Camera-type eye (tissue), 1 donor: ENCODE results near the gene RIPPLY2. TPM values are rescaled to one million over a fixed set of nuclear protein-coding genes. Genes with fewer than 3 reads are reported as not detected.

Source experiments
- total RNA-seq: library from RNA; depleted of rRNA; stranded (reverse); fragments of >200 nt; gene quantifications from one replicate; pipeline ENCODE4 v1.2.3, GENCODE V29; 2014

RIPPLY2 gene, protein sequence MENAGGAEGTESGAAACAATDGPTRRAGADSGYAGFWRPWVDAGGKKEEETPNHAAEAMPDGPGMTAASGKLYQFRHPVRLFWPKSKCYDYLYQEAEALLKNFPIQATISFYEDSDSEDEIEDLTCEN
- total RNA-seq, result 2.7 TPM

GRCh38 chr6:83853178-83854000, at the start of gene RIPPLY2:
Gene RIPPLY2 (plus strand): TSS chr6:83853360. CDS start chr6:83853417, 57 bp downstream.

DNA sequence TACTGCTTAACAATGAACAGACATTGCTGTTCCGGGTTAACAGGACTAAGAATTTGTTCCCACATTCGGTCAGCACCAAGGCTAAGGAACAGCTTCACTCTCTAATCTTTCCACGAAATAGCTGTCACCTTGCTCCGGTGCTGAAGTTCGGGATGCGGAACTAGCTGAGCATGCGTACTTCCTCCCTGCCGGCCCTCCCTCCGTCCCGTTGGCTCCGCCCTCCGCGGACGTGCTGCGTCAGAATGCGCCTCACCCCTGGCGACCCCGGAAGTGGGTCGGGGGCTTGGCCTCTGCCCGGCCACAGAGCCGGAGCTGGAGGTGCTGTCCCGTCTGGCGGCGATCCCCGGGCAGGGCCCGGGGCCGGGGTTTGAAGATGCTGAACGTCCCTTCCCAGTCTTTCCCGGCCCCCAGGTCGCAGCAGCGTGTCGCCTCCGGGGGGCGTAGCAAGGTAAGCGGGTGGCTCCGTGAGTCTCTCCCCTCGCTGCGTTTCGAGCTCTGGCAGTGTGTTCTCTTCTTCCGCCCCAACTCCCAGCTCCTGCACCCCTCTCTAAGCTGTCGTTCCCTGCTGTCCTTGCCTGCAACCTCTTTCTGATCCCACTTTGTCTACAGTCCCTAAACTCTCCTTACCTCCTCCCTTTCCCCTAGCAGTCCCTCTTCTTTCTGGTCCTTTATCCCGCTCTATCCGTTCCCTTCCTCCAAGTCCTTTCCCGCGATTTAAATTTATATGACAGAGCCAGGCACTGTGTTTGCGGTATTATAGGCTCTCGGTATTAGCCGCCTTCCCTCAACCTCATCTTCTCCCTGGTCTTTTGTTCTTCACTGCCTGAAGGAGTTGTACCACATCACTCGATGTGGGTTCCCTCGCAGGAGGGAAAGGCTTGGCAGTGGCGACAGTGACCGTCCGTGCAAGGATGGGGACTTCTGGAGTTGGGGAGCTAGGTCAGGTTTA, 6.5 kb downstream of the RIPPLY2 start, which contains the start of gene CYB5R4:
Gene CYB5R4 (plus strand): TSS at position 280 of the 949 bp plus-strand sequence. CDS start 94 bp downstream, at position 374.

Other genes with a start within 250 kb of the RIPPLY2 start
- 68.5 TPM for gene SNAP91, start 144.3 kb upstream of the RIPPLY2 start, total RNA-seq
- gene CYB5R4, start 6.3 kb downstream of the RIPPLY2 start, total RNA-seq, result 17.2 TPM
- gene MRAP2, start 180.4 kb downstream of the RIPPLY2 start, total RNA-seq, result 5.9 TPM